Prostate gland (tissue), 2 donors: ENCODE measurements around the gene TNFRSF12A.

Experiments used
- CTCF ChIP-seq, 4 experiments: fragments of 200-600 bp in 2 of 4; fragments of 450-650 bp in 2 of 4; sonication (generic) in 2 of 4; IDR thresholded peaks; 1 replicate in 3 of 4; 2 replicates in 1 of 4; pipeline ENCODE4 v1.5.1; 2016 to 2019; ENCODE audit warnings: antibody characterized with exemption in 4 of 4, mild to moderate bottlenecking in 2 of 4, moderate library complexity in 2 of 4
- POLR2A ChIP-seq: fragments of 450-650 bp; IDR thresholded peaks from one replicate; pipeline ENCODE4 v1.6.1; 2016; ENCODE audit warnings: antibody characterized with exemption, mild to moderate bottlenecking
- POLR2AphosphoS5 ChIP-seq: sonication (generic); formaldehyde crosslinking; IDR thresholded peaks from one replicate; pipeline ENCODE4 v1.6.1; 2017; ENCODE audit warnings: antibody characterized with exemption

DNA sequence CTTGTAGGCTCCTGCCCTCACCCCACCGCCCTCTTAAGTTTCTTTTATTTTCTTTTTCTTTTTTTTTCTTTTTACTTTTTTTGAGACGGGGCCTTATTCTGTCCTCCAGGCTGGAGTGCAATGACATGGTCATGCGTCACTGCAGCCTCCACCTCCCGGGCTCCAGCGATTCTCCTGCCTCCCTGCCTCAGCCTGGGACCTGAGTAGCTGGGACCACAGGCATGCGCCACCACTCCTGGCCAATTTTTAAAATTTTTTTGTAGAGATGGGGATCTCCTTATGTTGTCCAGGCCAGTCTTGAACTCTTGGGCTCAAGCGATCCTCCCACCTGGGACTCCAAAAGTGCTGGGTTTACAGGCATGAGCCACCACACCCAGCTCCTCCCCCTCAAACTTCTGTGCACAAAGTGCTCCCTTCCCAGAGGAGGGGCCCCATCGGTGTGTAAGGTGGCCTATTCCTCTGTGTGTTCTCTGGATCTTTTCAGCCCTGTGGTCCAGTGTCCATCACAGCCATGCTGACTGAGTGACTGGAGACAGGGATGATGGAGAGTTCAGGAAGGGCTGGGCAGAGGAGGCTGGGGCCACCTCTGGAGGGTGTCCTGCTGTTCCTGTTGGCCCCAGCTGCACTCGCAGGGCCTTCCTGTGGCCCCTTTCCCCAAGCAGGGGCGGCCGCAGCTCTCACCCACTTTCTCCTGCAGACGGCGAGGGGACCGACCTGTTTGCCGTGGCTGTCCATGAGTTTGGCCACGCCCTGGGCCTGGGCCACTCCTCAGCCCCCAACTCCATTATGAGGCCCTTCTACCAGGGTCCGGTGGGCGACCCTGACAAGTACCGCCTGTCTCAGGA lies 36.4 kb downstream of the TNFRSF12A start:
- no peak for TF ChIP-seq POLR2A
- no peak for TF ChIP-seq CTCF (IDR thresholded peaks at IDR 0.05)
- no peak for TF ChIP-seq POLR2AphosphoS5
